ENCODE results near the gene OR1F1.

The OR1F1 gene

DNA sequence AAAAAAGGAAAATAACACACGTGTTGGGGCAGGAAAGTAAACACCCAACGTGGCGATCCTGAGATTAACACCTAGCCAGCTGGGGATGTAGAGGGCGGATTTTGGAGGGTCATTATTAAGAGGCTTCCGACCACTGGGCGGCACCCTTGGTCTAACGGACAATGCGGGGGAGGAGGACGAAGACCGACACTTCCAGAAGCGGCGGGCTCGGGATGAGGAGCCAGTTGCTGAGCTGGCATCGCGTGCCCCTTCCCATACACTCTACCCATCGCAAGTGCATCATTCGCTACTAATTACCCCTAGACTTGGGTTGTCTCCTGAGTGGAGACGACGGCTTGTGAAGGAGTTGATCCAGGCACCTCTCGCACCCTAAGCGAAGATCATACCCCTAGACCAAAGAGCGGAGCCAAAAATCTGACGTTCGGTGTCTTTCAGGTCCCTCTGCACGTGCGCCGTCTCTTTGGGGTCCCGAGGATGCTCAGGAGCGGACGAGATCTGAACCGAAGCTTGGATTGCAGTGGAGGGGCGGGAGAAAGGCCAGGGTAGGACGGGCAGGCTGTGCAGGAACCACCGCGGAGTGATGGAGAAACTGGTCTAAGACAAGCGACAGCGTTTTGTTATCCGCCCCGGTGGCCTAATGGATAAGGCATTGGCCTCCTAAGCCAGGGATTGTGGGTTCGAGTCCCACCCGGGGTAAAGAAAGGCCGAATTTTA lies 35.6 kb upstream of the OR1F1 start:
- 0 out of 2 replicates have a peak, but pooled peaks have one; percentile 30 for TF ChIP-seq ZFP3 (CRISPR knock-in tag; IDR thresholded peaks at IDR 0.05)
- TF ChIP-seq, protein P1, sequence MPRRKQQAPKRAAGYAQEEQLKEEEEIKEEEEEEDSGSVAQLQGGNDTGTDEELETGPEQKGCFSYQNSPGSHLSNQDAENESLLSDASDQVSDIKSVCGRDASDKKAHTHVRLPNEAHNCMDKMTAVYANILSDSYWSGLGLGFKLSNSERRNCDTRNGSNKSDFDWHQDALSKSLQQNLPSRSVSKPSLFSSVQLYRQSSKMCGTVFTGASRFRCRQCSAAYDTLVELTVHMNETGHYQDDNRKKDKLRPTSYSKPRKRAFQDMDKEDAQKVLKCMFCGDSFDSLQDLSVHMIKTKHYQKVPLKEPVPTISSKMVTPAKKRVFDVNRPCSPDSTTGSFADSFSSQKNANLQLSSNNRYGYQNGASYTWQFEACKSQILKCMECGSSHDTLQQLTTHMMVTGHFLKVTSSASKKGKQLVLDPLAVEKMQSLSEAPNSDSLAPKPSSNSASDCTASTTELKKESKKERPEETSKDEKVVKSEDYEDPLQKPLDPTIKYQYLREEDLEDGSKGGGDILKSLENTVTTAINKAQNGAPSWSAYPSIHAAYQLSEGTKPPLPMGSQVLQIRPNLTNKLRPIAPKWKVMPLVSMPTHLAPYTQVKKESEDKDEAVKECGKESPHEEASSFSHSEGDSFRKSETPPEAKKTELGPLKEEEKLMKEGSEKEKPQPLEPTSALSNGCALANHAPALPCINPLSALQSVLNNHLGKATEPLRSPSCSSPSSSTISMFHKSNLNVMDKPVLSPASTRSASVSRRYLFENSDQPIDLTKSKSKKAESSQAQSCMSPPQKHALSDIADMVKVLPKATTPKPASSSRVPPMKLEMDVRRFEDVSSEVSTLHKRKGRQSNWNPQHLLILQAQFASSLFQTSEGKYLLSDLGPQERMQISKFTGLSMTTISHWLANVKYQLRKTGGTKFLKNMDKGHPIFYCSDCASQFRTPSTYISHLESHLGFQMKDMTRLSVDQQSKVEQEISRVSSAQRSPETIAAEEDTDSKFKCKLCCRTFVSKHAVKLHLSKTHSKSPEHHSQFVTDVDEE (CRISPR knock-in tag; IDR thresholded peaks at IDR 0.05): peak; percentile 51; the same call in 1 of the 2 replicates
- no peak for TF ChIP-seq BACH2 (CRISPR knock-in tag; IDR thresholded peaks at IDR 0.05; ENCODE audit: borderline replicate concordance)
- ATAC-seq: peak; percentile 28

DNA sequence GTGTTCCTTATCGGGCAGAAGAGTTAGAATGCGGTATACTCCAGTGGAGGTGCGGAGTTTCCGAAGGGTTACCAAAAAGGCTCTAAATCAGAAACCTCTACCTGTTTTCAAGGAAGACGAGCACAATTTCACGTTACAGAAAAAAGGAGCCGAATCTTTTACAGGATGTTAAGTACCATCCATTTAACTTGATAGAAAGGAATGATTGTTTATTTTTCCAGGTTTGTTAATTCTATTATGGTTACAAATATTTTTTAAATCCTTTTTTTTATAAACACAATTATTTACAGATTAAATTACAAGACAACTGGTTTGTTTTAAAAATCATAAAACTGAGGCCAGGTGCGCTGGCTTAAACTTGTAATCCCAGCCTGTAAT lies 35.0 kb upstream of the OR1F1 start:
- TF ChIP-seq ZNF8 (CRISPR knock-in tag; IDR thresholded peaks at IDR 0.05): no peak
- no peak for TF ChIP-seq PPARA (CRISPR knock-in tag; IDR thresholded peaks at IDR 0.05; ENCODE audit: borderline replicate concordance)
- TF ChIP-seq ZNF70 (CRISPR knock-in tag; IDR thresholded peaks at IDR 0.05): no peak
- TF ChIP-seq, protein P2, sequence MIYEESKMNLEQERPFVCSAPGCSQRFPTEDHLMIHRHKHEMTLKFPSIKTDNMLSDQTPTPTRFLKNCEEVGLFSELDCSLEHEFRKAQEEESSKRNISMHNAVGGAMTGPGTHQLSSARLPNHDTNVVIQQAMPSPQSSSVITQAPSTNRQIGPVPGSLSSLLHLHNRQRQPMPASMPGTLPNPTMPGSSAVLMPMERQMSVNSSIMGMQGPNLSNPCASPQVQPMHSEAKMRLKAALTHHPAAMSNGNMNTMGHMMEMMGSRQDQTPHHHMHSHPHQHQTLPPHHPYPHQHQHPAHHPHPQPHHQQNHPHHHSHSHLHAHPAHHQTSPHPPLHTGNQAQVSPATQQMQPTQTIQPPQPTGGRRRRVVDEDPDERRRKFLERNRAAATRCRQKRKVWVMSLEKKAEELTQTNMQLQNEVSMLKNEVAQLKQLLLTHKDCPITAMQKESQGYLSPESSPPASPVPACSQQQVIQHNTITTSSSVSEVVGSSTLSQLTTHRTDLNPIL (CRISPR knock-in tag; IDR thresholded peaks at IDR 0.05; ENCODE audit: low read depth): peak; percentile 44; the same call in 1 of the 2 replicates
- no peak for TF ChIP-seq ZFP30 (CRISPR knock-in tag; IDR thresholded peaks at IDR 0.05)
- TF ChIP-seq, protein P3, sequence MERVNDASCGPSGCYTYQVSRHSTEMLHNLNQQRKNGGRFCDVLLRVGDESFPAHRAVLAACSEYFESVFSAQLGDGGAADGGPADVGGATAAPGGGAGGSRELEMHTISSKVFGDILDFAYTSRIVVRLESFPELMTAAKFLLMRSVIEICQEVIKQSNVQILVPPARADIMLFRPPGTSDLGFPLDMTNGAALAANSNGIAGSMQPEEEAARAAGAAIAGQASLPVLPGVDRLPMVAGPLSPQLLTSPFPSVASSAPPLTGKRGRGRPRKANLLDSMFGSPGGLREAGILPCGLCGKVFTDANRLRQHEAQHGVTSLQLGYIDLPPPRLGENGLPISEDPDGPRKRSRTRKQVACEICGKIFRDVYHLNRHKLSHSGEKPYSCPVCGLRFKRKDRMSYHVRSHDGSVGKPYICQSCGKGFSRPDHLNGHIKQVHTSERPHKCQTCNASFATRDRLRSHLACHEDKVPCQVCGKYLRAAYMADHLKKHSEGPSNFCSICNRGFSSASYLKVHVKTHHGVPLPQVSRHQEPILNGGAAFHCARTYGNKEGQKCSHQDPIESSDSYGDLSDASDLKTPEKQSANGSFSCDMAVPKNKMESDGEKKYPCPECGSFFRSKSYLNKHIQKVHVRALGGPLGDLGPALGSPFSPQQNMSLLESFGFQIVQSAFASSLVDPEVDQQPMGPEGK (CRISPR knock-in tag; IDR thresholded peaks at IDR 0.05; ENCODE audit: borderline replicate concordance): peak; percentile 65; the same call in 1 of the 2 replicates
- TF ChIP-seq SNAI2 (CRISPR knock-in tag; IDR thresholded peaks at IDR 0.05): no peak
- TF ChIP-seq BACH2 (CRISPR knock-in tag; IDR thresholded peaks at IDR 0.05; ENCODE audit: borderline replicate concordance): no peak
- no peak for TF ChIP-seq CSDC2 (CRISPR knock-in tag; IDR thresholded peaks at IDR 0.05)
- TF ChIP-seq RARB (CRISPR knock-in tag; IDR thresholded peaks at IDR 0.05): peak; percentile 89; the same call in 1 of the 2 replicates
- no peak for TF ChIP-seq GLIS3 (CRISPR knock-in tag; IDR thresholded peaks at IDR 0.05)
- TF ChIP-seq OSR1 (CRISPR knock-in tag; IDR thresholded peaks at IDR 0.05): no peak
- no peak for TF ChIP-seq ARNTL (CRISPR knock-in tag; IDR thresholded peaks at IDR 0.05; ENCODE audit: borderline replicate concordance, low read depth)
- TF ChIP-seq, protein P4, sequence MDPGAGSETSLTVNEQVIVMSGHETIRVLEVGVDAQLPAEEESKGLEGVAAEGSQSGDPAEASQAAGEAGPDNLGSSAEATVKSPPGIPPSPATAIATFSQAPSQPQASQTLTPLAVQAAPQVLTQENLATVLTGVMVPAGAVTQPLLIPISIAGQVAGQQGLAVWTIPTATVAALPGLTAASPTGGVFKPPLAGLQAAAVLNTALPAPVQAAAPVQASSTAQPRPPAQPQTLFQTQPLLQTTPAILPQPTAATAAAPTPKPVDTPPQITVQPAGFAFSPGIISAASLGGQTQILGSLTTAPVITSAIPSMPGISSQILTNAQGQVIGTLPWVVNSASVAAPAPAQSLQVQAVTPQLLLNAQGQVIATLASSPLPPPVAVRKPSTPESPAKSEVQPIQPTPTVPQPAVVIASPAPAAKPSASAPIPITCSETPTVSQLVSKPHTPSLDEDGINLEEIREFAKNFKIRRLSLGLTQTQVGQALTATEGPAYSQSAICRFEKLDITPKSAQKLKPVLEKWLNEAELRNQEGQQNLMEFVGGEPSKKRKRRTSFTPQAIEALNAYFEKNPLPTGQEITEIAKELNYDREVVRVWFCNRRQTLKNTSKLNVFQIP (CRISPR knock-in tag; IDR thresholded peaks at IDR 0.05; ENCODE audit: borderline replicate concordance, low read depth): no peak
- ATAC-seq: peak; percentile 34; the same call in 2 of the 3 replicates

DNA sequence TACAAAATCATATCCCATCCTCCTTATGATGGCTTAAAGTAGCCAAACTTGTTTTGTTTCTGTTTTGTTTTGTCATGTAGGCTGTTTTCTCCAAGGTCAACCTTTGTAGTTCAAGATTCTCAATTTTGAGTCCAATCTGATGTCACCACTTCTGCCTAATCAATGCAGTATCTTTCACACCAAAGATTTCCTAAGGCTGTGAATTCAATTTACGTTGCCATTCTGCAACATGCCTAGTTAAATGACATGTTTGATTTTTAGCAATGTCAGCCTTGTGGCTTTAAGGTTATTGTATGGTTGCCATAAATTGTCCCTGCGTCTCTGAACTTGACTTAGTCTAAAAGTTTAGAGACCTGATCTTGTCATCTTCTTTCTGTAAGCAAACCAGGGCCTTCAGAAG lies 32.8 kb upstream of the OR1F1 start:
- ATAC-seq: no peak
- TF ChIP-seq, protein P3 (CRISPR knock-in tag; IDR thresholded peaks at IDR 0.05; ENCODE audit: borderline replicate concordance): no peak
- TF ChIP-seq, protein P1 (CRISPR knock-in tag; IDR thresholded peaks at IDR 0.05): no peak
- TF ChIP-seq ZC3H10 (CRISPR knock-in tag; IDR thresholded peaks at IDR 0.05): no peak
- TF ChIP-seq, protein P5, sequence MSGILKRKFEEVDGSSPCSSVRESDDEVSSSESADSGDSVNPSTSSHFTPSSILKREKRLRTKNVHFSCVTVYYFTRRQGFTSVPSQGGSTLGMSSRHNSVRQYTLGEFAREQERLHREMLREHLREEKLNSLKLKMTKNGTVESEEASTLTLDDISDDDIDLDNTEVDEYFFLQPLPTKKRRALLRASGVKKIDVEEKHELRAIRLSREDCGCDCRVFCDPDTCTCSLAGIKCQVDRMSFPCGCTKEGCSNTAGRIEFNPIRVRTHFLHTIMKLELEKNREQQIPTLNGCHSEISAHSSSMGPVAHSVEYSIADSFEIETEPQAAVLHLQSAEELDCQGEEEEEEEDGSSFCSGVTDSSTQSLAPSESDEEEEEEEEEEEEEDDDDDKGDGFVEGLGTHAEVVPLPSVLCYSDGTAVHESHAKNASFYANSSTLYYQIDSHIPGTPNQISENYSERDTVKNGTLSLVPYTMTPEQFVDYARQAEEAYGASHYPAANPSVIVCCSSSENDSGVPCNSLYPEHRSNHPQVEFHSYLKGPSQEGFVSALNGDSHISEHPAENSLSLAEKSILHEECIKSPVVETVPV (CRISPR knock-in tag; IDR thresholded peaks at IDR 0.05): no peak
- no peak for TF ChIP-seq TOX (CRISPR knock-in tag; IDR thresholded peaks at IDR 0.05; ENCODE audit: borderline replicate concordance)
- TF ChIP-seq, protein P2 (CRISPR knock-in tag; IDR thresholded peaks at IDR 0.05; ENCODE audit: low read depth): no peak
- TF ChIP-seq, protein P4 (CRISPR knock-in tag; IDR thresholded peaks at IDR 0.05; ENCODE audit: borderline replicate concordance, low read depth): no peak
